ENCODE results near the gene MAN2A2. TPM values are rescaled to one million over a fixed set of nuclear protein-coding genes. Genes with fewer than 3 reads are reported as not detected.

The MAN2A2 gene
- total RNA-seq, 4 donors from 2014 or later, result 27.0 to 80.9 (median 31.7) TPM

GRCh38 chr15:90959028-90959595 lies 56.0 kb downstream of the MAN2A2 start:
- WGBS, result 81% methylated on average over 8 of the region's 8 CpGs

GRCh38 chr15:90959894-90960293 lies 56.8 kb downstream of the MAN2A2 start:
- intact Hi-C loops (cut with DNase I), result loop anchor here (5.0 to 10.0 kb wide), 3 partner anchors 32 to 92 kb away; partner anchors contain the start of genes PRC1 and VPS33B
- no peak for DNase-seq (ENCODE audit: extremely low spot score)
- Histone ChIP-seq H3K4me1 (peaks cover 35 to 58% (median 53%) of the 10 kb centered on the region in 4 donors), H3K4me3 (no peak overlapping the region), H3K27me3 (no peaks in the 10 kb centered on the region), H3K9me3 (no peaks in the 10 kb centered on the region), H3K27ac (replicated peaks in 1 of 4) (peak overlapping the region; percentile 54 to 74 (median 70)), H3K36me3 (peaks cover 0 to 49% (median 34%) of the 10 kb centered on the region in 4 donors)
- TF ChIP-seq EP300 (IDR thresholded peaks at IDR 0.05) (no peak), CTCF (IDR thresholded peaks at IDR 0.05) (no peak), POLR2AphosphoS5 (IDR thresholded peaks at IDR 0.05) (peak; percentile 42 to 51)
- 62% methylated on average over 5 of the region's 5 CpGs for WGBS

More at GRCh38 chr15:90959028-90959595, 56.0 kb downstream of the MAN2A2 start:
- Histone ChIP-seq H3K9me3 (no peaks in the 10 kb centered on the region), H3K36me3 (peaks cover 0 to 44% (median 32%) of the 10 kb centered on the region in 4 donors), H3K4me1 (peaks cover 38 to 63% (median 57%) of the 10 kb centered on the region in 4 donors), H3K4me3 (no peak overlapping the region), H3K27ac (replicated peaks in 1 of 4) (peak overlapping the region; percentile 54 to 74 (median 70)), H3K27me3 (no peaks in the 10 kb centered on the region)
- DNase-seq (ENCODE audit: extremely low spot score), result no peak
- intact Hi-C loops (cut with DNase I), result loop anchor here (5.0 to 10.0 kb wide), 3 partner anchors 33 to 93 kb away; partner anchors contain the start of genes PRC1 and VPS33B
- TF ChIP-seq POLR2AphosphoS5 (IDR thresholded peaks at IDR 0.05) (no peak), EP300 (IDR thresholded peaks at IDR 0.05) (no peak), POLR2A (IDR thresholded peaks at IDR 0.05; ENCODE audit: low read depth) (no peak), CTCF (IDR thresholded peaks at IDR 0.05) (no peak)

GRCh38 chr15:90960298-90961091 lies 57.4 kb downstream of the MAN2A2 start:
- Histone ChIP-seq H3K27me3 (no peaks in the 10 kb centered on the region), H3K9me3 (no peaks in the 10 kb centered on the region), H3K36me3 (peaks cover 0 to 52% (median 35%) of the 10 kb centered on the region in 4 donors), H3K4me3 (no peak overlapping the region), H3K27ac (replicated peaks in 1 of 4) (peak overlapping the region; percentile 54 to 74 (median 70)), H3K4me1 (peaks cover 31 to 53% (median 48%) of the 10 kb centered on the region in 4 donors)
- TF ChIP-seq CTCF (IDR thresholded peaks at IDR 0.05) (no peak), POLR2AphosphoS5 (IDR thresholded peaks at IDR 0.05) (no peak), POLR2A (IDR thresholded peaks at IDR 0.05; ENCODE audit: low read depth) (no peak), EP300 (IDR thresholded peaks at IDR 0.05) (no peak)
- 83% methylated on average over 7 of the region's 20 CpGs for whole genome bisulfite sequencing
- intact Hi-C loops (cut with DNase I), result no loop called here
- DNase-seq (ENCODE audit: extremely low spot score), result no peak

GRCh38 chr15:90962021-90962420 lies 58.9 kb downstream of the MAN2A2 start:
- TF ChIP-seq EP300 (IDR thresholded peaks at IDR 0.05) (no peak), CTCF (IDR thresholded peaks at IDR 0.05) (no peak), POLR2AphosphoS5 (IDR thresholded peaks at IDR 0.05) (no peak), POLR2A (IDR thresholded peaks at IDR 0.05; ENCODE audit: low read depth) (no peak)
- Histone ChIP-seq H3K36me3 (peaks cover 0 to 66% (median 48%) of the 10 kb centered on the region in 4 donors), H3K4me3 (no peak overlapping the region), H3K27me3 (no peaks in the 10 kb centered on the region), H3K9me3 (no peaks in the 10 kb centered on the region), H3K27ac (replicated peaks in 1 of 4) (no peak overlapping the region), H3K4me1 (peaks cover 25 to 41% (median 37%) of the 10 kb centered on the region in 4 donors)
- intact Hi-C loops (cut with DNase I), result no loop called here
- no peak for DNase-seq (ENCODE audit: extremely low spot score)
- WGBS, result 83% methylated on average over 4 of the region's 4 CpGs

All from esophagus muscularis mucosa (tissue), 4 donors.